Endothelial cell of umbilical vein (primary cell): Measurements from ENCODE around the gene UBE2E2. TPM values are rescaled to one million over a fixed set of nuclear protein-coding genes. Genes with fewer than 3 reads are reported as not detected.

Experiments used
- BruUV-seq: library from RNA; stranded (reverse); fragments of 400-500 nt; replicated peaks from 2 replicates; lab custom pipeline; 2021; lab: Mats Ljungman, UMichigan
- CTCF ChIA-PET: fragments of 300-600, 350-600 bp; sonication (Branson Sonifier 250); formaldehyde crosslinking; loops from one replicate; lab custom pipeline; 2021; ENCODE audit warnings: antibody characterized with exemption, inconsistent platforms; lab: Charles Lee
- POLR2A ChIA-PET: fragments of 300-600, 350-600 bp; sonication (Branson Sonifier 250); formaldehyde crosslinking; loops from one replicate; lab custom pipeline; 2021; ENCODE audit warnings: antibody characterized with exemption, inconsistent platforms; lab: Charles Lee
- DNase-seq: peaks from one replicate; pipeline ENCODE4 v3.0.0-alpha.2; 2011; ENCODE audit warnings: low read depth, low spot score
- FAIRE-seq: peaks from 2 replicates; lab custom pipeline; 2011; peaks lifted over from hg19 to GRCh38; lab: Jason Lieb, UNC
- H2AFZ ChIP-seq: 2 replicates; pipeline ENCODE4 v1.6.0; 2012; ENCODE audit warnings: low read depth, low read length, control low read depth, inconsistent platforms
- H3K27ac ChIP-seq: 2 replicates; pipeline ENCODE4 v1.5.1; 2011; ENCODE audit warnings: low read depth, mild to moderate bottlenecking, control low read depth, low read length, moderate library complexity; ENCODE audit not compliant: insufficient read depth
- H3K27me3 ChIP-seq, 2 experiments: 2 replicates each; pipeline versions ENCODE4 v1.6.0 to v1.6.1; 2011; ENCODE audit warnings: low read length in 2 of 2, mixed read lengths in 1 of 2; ENCODE audit not compliant: control insufficient read depth in 2 of 2, insufficient read depth in 2 of 2
- H3K36me3 ChIP-seq, 2 experiments: 2 replicates in 1 of 2; 3 replicates in 1 of 2; pipeline ENCODE4 v1.5.1; 2011; ENCODE audit warnings: low read length in 2 of 2, mild to moderate bottlenecking in 1 of 2, moderate library complexity in 1 of 2; ENCODE audit not compliant: control insufficient read depth in 2 of 2, insufficient read depth in 2 of 2; ENCODE audit errors: extremely low read depth in 1 of 2
- H3K4me1 ChIP-seq: 3 replicates; pipeline ENCODE4 v1.5.1; 2011; ENCODE audit warnings: mild to moderate bottlenecking, low read length; ENCODE audit not compliant: control insufficient read depth, insufficient read depth; ENCODE audit errors: extremely low read depth
- H3K4me2 ChIP-seq: 2 replicates; pipeline ENCODE4 v1.6.1; 2011; ENCODE audit warnings: low read length, control low read depth, mixed read lengths; ENCODE audit not compliant: insufficient read depth
- H3K4me3 ChIP-seq, 3 experiments: fragments of 200-600 bp in 1 of 3; sonication (generic), shearing (Covaris generic) in 1 of 3; replicated peaks in 1 of 3; 2 replicates each; pipeline ENCODE4 v1.5.1; 2011 to 2016; ENCODE audit warnings: control low read depth in 3 of 3, low read length in 3 of 3, mild to moderate bottlenecking in 2 of 3, inconsistent platforms in 1 of 3, low read depth in 1 of 3, moderate library complexity in 1 of 3; ENCODE audit not compliant: insufficient read depth in 1 of 3
- H3K79me2 ChIP-seq: 2 replicates; pipeline ENCODE4 v1.6.0; 2012; ENCODE audit warnings: low read length, inconsistent platforms; ENCODE audit not compliant: control insufficient read depth, insufficient read depth
- H3K9ac ChIP-seq: replicated peaks from 2 replicates; pipeline ENCODE3; 2011; ENCODE audit warnings: low read length, control low read depth; ENCODE audit not compliant: insufficient read depth; ENCODE audit errors: extremely low read depth
- H3K9me1 ChIP-seq: replicated peaks from 3 replicates; pipeline ENCODE4 v1.6.0; 2011; ENCODE audit warnings: mild to moderate bottlenecking, low read length; ENCODE audit not compliant: control insufficient read depth, insufficient read depth; ENCODE audit errors: extremely low read depth
- H3K9me3 ChIP-seq: replicated peaks from 2 replicates; pipeline ENCODE4 v1.5.1; 2012; ENCODE audit warnings: low read length, inconsistent platforms; ENCODE audit not compliant: control insufficient read depth, insufficient read depth
- H4K20me1 ChIP-seq: replicated peaks from 2 replicates; pipeline ENCODE3; 2011; ENCODE audit warnings: mild to moderate bottlenecking, low read length; ENCODE audit not compliant: control insufficient read depth, insufficient read depth; ENCODE audit errors: extremely low read depth
- EZH2 ChIP-seq: IDR thresholded peaks from 2 replicates; pipeline ENCODE4 v1.6.1; 2012; ENCODE audit warnings: borderline replicate concordance, low read depth, mild to moderate bottlenecking, moderate library complexity, low read length, inconsistent platforms; ENCODE audit not compliant: severe bottlenecking
- FOS ChIP-seq: IDR thresholded peaks from 2 replicates; pipeline ENCODE4 v1.6.1; 2011; ENCODE audit warnings: mild to moderate bottlenecking, low read length, moderate library complexity, borderline replicate concordance; ENCODE audit not compliant: insufficient read depth
- GATA2 ChIP-seq: IDR thresholded peaks from 2 replicates; pipeline ENCODE4 v1.7.0; 2011; ENCODE audit warnings: low read depth, mild to moderate bottlenecking, moderate library complexity, mixed read lengths, low read length; ENCODE audit not compliant: insufficient read length, insufficient read depth
- JUN ChIP-seq: IDR thresholded peaks from 2 replicates; pipeline ENCODE4 v1.6.1; 2011; ENCODE audit warnings: borderline replicate concordance, low read depth; ENCODE audit not compliant: insufficient read length, insufficient read depth
- MYC ChIP-seq: IDR thresholded peaks from one replicate; pipeline ENCODE4 v1.6.1; 2011; ENCODE audit warnings: mild to moderate bottlenecking, low read depth, low read length
- POLR2A ChIP-seq: IDR thresholded peaks from 2 replicates; pipeline ENCODE4 v1.6.1; 2012; ENCODE audit warnings: low read depth, mild to moderate bottlenecking, control low read depth, low read length
- POLR2AphosphoS5 ChIP-seq: IDR thresholded peaks from 2 replicates; pipeline ENCODE4 v1.6.1; 2012; ENCODE audit warnings: low read depth, mild to moderate bottlenecking, control low read depth, low read length, moderate library complexity; ENCODE audit not compliant: insufficient read depth
- dilution Hi-C: fragments of 300-500 bp; cut with MboI; formaldehyde crosslinking; loops from one replicate; pipeline ENCODE4 v1.15.0; 2019; ENCODE audit warnings: low sequenced_read_pairs; ENCODE audit not compliant: extremely low pct_ligation_motif_present
- intact Hi-C: fragments of 100-400 bp; cut with micrococcal nuclease; formaldehyde crosslinking; loops from one replicate; pipeline ENCODE4 v1.10.0; 2022
- polyA plus RNA-seq, 4 experiments: library from polyadenylated mRNA; depleted of rRNA in 3 of 4; stranded (reverse) in 3 of 4; unstranded in 1 of 4; fragments of >200 nt; gene quantifications; 2 replicates each; pipeline versions ENCODE4 v1.2.1 to v1.2.3, GENCODE V29; 2011 to 2012; ENCODE audit warnings: missing spikeins in 1 of 4
- total RNA-seq: library from RNA; stranded (reverse); gene quantifications from 2 replicates; pipeline ENCODE4 v1.2.3, GENCODE V29; 2021
- TF ChIP-seq, protein P1 (sequence below), 2 donors: IDR thresholded peaks; 1 replicate in 1 of 2; 2 replicates in 1 of 2; pipeline ENCODE4 v1.5.1; 2011; ENCODE audit warnings: low read length in 2 of 2, mild to moderate bottlenecking in 2 of 2, moderate library complexity in 2 of 2, control low read depth in 1 of 2, inconsistent platforms in 1 of 2, low read depth in 1 of 2; ENCODE audit not compliant: insufficient read depth in 1 of 2; ENCODE audit errors: extremely low read depth in 1 of 2

The UBE2E2 gene
- total and polyA plus RNA-seq, 2 donors (not counting 3 experiments of a cell fraction or from before 2014, with no cell fraction given), result 37.0 to 45.4 TPM

DNA sequence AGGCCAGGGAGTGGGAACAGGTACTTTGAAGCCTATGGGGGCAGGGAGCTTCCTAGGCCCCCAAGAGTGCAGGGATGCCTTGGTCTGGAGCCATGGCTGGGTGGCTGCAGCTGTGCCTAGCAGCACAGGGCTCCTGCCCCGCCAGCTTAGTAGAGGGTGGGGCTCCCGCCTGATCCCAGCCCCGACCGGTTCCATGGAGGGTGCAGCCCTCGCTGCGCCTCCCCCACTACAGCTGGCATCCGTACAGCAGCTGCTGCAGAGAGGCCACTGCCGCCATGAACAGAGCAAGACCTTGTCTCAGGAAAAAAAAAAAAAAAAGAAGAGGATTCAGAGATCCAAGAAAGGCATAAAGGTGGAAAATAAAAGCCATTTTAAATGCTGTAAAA lies 277.2 kb downstream of the UBE2E2 start:
- dilution Hi-C loops (no loop called here), intact Hi-C loops (no loop called here)
- ChIA-PET POLR2A (no interaction called here), CTCF (no interaction called here)
- Histone ChIP-seq H3K79me2 (no peaks in the 10 kb centered on the region), H3K4me2 (no peak overlapping the region), H3K27ac (no peak overlapping the region), H3K27me3 (no peaks in the 10 kb centered on the region), H3K9me1 (no peaks in the 10 kb centered on the region), H3K4me1 (no peaks in the 10 kb centered on the region), H3K36me3 (no peaks in the 10 kb centered on the region), H3K9ac (no peak overlapping the region), H3K9me3 (no peaks in the 10 kb centered on the region), H2AFZ (no peak overlapping the region), H4K20me1 (no peaks in the 10 kb centered on the region), H3K4me3 (no peak overlapping the region)
- TF ChIP-seq, protein P1, sequence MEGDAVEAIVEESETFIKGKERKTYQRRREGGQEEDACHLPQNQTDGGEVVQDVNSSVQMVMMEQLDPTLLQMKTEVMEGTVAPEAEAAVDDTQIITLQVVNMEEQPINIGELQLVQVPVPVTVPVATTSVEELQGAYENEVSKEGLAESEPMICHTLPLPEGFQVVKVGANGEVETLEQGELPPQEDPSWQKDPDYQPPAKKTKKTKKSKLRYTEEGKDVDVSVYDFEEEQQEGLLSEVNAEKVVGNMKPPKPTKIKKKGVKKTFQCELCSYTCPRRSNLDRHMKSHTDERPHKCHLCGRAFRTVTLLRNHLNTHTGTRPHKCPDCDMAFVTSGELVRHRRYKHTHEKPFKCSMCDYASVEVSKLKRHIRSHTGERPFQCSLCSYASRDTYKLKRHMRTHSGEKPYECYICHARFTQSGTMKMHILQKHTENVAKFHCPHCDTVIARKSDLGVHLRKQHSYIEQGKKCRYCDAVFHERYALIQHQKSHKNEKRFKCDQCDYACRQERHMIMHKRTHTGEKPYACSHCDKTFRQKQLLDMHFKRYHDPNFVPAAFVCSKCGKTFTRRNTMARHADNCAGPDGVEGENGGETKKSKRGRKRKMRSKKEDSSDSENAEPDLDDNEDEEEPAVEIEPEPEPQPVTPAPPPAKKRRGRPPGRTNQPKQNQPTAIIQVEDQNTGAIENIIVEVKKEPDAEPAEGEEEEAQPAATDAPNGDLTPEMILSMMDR (IDR thresholded peaks at IDR 0.05; ENCODE audit: extremely low read depth in 1 of 2, insufficient read depth in 1 of 2, low read depth in 1 of 2, low read length in 2 of 2), result no peak
- TF ChIP-seq MYC (no peak), POLR2AphosphoS5 (no peak), POLR2A (no peak), GATA2 (no peak), JUN (no peak), FOS (no peak), EZH2 (no peak)
- BruUV-seq, result no TSS peak
- DNase-seq (no peak), FAIRE-seq (no peak)
